EL (cell line): ENCODE data around the gene ST6GALNAC6.
"Not testable (repeated sequence)": the region's sequence is repeated elsewhere in the genome, so short reads cannot be mapped to it uniquely, and the experiment has no call there.

Source experiments
- DNase-seq: peaks from one replicate; pipeline ENCODE4 v3.0.0-alpha.2; 2016

ST6GALNAC6 gene

DNA sequence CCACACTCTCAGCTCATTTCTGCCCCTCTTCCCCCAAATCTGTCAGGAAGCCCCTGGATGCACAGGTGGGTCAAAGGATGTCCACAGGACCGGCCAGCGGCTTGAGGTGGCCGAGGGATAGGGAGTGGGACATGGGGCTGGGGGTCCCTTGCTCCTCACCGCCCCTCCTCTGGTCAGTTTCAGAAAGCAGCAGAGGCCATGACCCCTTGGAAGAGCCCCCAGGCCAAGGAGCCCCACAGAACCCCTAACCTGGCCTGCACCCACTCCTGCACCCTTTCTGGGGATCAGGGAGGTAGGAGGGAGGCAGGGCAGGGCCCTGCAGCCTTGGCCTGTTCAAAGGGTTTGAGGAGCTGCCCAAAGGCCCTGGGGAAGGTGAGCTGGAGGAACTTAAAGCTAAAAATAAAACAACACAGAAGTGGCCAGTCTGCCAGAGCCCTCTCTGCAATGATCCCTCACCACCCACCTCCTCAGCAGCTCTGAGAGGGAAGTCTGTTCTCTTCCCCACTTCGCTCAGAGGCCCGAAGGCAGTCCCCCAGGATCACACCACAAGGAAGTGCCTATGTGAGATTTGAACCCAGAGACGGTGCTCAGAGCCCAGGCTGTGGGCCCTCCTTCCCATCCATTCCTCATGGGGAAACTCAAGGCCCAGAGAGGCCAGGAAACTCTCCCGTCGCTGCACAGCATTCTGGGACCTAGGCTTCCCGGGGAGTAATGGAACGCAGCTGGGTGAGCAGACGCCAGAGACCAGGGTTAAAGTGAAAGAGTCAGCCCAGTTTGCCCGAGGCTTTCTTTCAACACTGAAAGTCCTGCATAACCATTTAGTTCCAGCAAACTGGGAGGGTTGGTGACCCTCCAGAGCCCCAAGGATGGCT is 45.9 kb downstream of the ST6GALNAC6 start:
- no peak for DNase-seq

DNA sequence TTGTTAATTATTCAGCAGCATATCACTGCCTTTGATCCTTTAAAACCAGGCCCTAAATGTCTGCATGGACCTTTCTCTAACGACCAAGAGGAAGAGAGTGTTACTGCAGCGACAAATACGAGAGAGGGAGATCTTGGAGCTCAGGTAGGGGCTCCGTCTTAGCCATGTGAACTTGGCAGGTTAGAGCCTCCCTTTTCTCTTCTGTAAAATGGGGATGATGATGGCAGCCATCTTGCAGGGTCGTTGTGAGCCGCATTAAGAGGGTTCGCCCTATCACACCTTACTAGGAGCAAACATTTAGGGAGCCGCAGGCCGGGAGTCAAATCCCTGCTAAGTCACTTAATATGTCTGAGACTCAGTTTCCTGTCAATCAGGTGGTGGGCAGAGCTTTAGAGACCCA is 46.6 kb downstream of the ST6GALNAC6 start:
- DNase-seq: no peak

DNA sequence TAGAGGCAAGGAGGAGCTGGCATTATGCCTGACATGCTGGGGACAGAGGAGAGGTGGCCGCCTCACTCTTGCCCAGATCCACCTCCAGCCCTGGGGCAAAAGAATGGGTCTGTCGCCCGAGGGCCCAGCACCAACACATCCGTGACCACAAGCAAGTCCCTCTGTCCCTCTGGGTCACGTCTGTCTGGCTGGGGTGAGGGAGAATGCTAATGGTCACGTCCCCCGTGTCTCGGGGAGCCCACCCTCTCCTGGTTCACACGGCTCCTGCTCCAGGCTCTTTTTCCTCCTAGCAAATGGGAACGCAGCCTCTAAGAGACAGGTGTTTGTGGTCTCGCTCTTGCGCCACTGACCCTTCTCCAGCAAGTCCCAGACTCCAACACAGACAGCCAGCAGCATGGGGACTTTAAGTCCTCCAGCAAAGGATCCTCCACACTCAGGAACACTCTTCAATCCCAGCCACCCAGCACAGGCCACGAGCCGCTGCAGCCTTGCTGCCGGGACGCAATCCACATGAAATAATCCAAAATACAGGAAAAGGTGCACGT is 49.0 kb downstream of the ST6GALNAC6 start:
- DNase-seq: no peak

DNA sequence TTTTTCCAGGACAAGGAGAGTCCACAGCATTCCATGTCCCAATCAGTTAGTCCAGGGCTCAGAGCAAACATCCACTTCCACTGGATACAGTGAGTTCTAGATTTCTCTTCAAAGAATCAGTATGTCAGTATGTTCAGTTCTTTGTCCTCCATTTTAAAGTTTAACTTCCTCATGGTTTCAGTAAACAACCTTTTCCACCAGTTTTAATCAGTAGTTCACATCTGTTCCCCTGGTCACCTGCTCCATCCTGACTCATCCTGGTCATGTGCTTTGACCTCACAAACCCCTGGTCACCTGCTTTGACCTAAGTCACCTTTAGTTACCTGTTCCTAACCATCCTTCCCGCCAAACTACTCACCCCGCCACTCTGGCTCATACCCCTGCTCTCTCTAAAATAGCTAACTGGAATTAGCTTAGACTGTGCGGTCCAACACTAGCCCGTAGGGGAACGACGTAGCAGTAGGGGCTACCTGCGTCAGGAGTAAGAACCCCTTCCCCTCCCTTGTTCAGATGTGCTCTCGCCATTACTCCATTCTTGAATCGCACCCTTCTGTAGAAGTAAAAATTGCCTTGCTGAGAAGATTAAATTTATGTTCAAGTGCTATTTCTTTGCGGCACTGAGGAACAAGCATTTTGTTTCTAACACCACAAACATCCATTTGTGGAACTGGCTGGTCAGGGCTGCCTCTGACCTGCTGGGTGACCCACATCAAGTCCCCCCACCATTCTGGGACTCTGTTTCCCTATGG is 50.5 kb downstream of the ST6GALNAC6 start:
- no peak for DNase-seq

DNA sequence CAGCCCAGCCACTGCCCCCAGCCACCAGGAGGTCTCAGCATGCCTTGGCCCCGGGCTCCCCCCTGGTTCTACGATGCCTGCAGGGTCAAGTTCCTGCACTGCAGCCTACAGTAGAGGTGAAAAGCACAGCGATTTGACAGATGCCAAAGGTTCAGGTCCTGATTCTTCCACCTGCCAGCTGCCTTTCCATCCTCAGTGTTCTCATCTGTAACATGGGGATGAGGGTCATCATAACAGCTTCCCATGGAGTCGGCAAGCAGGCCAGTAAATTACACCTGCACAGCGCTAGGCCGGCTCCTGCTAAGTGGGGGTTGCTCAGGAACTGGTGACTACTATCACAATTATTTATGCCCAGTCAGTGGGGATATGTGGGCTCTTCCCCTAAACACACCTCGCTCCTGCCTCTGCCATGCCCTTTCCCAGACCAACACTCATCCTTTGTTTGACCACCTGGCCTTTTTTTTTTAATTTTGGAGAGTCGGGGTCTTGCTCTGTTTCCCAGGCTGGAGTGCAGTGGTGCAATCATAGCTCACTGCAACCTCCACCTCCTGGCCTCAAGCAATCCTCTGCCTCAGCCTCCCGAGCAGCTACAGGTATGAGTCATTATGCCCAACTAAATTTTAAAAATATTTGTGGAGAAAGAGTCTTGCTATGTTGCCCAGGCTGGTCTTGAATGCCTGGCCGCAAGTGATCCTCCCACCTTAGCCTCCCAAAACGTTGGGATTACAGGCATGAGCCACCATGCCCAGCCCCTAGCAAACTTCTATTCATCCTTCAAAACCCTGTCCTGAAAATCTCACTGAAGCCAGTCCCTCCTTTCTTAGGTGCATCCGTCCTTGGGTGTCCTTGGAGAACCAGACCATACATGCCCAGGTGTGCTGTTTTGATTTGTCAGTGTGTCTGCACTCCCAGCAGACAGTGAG is 51.3 kb downstream of the ST6GALNAC6 start:
- no peak for DNase-seq

DNA sequence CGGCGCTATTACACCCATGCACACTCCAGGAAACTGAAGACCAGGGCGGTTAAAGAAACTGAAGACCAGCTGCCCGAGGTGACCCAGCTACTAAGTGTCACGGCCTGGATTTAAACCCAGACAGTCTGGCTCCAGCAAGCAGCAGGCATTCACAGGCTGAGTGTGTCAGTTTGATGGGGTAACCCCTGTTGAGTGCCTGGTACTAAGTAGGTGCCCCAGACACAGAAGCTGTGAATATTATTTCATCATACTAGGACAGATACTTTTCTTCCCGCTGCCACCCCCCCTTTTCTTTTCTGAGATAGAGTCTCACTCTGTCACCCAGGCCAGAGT is 52.3 kb downstream of the ST6GALNAC6 start:
- DNase-seq: no peak

DNA sequence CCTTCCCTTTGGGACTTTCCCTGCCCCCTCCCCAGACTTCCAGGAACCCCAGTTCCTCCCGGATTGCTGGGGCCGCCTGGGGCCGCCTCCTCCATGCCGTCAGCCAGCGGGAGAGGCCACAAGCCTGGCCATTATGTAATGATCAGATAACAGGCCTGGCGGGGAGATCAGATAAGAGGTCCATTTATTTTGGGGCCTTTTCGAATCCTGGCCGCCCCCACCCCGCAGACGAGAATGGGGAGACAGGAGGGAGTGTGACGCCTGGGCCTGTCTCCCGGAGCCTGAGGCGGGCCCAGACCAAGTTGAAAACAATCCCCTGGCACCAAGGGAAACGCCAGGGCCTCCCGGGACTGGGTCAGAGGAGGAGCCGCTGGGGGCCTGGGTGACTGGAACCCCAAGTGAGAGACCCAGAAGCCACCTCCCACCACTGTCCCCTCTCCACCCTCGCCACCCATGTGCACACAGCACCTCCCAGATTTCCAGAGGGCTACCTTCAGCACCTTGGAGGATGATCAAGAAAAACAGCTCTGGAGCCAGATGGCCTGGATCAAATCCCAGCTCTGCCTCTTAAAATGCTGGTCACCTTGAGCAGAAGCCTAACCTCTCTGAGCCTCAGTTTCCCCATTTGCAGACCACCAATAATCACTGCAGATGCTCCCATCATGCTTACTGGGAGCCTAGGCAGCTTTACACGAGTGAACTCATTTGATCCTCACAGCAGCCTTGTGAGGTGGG is 52.8 kb downstream of the ST6GALNAC6 start:
- no peak for DNase-seq

DNA sequence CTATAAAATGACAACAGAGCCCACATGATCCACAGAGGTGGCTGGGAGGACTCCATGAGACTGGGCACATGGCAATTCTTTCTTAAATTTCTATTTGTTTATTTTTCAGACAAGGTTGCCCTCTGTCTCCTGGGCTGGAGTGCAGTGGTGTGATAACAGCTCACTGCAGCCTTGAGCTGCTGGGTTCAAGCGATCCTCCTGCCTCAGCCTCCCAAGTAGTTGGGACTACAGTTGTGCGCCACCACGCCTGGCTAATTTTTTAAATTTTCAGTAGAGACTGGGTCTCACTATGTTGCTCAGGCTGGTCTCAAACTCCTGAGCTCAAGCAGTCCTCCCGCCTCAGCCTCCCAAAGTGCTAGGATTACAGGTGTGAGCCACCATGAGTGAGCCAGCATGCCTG is 53.8 kb downstream of the ST6GALNAC6 start:
- not testable (repeated sequence) for DNase-seq

DNA sequence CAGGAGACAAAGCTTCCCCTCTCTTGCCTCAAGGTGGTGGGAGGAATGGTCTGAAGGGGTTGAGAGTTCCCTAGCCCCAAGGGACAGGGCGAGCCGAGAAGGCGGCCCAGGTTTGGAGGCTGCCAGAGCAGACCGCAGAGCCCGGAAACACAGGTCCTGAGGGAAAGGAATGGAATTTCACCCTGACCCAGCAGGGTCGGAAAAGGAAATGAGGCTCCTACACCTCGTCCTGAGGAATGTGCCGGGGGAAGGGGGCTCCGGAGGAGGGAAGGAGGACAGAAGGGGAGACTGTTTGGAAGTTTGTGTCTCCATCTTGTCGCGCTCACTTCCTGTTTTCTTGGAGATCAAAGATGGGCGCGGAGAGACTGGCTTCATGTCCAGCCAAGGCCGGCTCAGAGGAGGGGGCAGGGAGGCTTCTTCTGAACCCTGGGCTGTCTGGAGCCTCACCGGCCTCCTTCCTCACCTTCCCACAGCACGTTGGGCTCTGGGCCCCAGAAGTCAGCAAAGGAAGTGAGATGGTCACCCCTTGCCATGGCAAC is 54.5 kb downstream of the ST6GALNAC6 start:
- DNase-seq: peak; percentile 21

DNA sequence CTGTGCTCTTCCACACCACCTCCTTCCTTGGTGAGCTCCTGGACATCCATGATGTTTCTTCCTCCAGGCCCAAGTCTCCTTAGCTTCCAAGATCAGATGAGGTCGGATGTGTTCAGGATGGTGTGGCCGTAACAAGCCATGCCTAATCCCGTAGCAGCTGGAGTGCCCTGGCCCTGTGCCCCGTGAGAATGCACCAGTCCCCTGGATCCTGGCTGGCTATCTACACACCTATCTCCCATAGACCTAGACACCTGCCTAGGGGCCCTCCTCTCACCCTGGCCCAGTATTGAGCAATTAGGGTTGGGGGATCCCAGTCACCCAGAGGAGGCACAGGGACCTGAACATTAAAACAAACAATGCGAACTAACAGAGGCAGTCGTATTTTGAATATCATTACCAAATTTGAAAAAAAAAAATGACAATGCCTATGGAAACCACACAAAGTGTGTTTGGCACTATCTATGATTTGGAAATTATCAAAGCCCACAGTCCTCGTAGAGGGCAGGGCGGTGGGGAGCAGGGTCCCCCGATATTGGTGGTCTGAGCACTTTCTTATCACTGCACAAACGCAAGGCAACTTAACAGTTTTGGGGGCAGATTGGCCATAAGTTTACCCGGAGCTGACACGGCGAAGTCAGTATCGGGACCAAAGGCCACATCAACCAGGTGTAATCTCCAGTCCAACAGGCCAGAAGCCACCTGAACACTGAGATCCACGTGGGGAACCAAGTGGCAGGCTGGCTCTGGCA is 58.1 kb downstream of the ST6GALNAC6 start:
- no peak for DNase-seq

DNA sequence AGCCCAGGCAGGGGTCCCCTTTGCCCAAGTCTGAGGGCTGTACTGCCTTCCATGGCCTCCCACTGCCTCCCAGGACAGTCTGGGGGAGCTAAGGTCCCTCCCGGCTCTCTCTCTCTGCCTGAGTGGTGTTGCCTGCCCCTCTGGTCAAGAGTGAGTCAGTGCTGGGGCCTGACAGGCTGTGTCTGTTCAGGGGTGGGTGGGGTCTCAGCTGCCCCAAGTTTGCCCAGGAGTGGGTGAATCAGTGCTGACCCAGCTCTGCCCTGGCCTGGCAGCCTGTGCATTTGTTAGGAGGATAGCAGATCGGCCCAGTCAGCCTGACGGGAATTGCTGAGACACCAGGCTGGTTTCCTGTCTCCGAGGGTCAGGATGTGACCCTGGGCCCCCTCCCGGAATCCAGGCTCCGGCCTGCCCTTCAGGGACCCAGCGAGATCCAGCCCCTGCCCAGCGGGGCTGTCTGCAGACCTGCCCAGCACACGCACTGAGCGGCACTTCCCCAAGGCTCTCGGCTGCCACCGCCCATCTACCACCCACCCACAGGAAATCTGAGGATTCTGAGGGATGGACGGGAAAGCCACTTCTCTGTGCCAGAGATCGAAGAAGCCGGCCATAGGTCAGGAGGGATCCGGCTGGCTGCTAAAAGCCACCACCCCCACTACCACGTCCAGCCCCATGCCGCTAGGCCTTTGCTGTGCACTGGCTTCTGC is 60.9 kb downstream of the ST6GALNAC6 start:
- peak; percentile 99 for DNase-seq

DNA sequence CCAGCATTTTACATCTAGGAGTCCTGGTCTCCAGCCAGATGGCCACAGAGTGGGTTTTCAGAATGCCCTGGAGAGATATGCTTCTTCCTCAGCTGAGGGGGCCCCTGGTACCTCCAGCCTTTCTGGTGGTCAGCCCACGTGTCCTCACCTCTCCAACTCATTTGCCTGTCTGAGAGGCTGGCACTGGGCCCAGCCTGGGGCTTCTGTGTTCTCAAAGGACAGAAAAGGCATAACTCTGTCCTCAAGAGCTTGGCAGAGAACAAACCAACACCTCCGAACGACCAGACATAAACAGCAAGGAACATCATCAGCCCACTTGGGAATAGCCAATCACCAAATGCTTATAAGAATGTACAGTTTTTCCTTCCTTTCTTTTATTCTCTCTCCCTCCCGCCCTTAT is 62.1 kb downstream of the ST6GALNAC6 start:
- no peak for DNase-seq

DNA sequence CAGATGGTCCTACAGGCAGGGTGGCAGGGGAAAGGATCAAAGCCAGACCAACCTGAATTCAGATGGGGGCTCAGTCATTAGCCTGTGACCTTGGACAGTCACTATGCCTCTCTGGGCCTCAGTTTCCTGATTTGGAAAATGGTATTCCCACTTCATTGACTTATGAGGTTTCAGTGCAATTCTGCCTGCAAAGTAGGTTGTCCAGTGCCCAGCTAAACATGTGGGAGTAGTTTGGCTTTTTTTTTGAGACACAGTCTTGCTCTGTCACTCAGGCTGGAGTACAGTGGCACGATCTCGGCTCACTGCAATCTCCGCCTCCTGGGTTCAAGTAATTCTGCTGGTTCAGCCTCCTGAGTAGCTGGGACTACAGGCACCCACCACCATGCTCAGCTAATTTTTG is 62.8 kb downstream of the ST6GALNAC6 start:
- DNase-seq: not testable (repeated sequence)

DNA sequence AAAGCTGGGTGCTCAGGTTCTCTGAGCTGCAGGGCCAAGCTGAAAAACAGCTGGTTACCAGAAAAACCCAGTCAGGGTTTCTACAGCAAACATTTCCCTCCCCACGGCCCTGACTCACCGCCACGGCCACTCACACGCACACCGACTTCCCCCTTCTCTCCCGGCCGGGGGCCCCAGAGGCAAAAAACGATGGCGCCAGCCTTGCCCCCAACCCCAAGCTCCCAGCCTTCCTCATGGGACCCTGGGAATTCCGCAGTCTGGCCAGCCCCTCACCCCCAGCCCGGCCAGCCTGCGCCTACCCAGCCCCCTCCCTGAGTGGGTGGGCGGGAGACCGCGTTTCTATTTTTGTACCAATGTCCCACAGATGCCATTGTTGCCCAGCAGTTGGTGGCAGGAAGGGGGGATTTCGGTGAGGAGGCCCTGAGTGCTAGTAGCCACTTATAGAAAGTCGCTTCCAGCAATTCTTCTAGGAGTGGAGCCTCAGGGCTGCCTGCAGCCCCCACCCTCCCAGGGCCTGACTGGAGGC is 63.3 kb downstream of the ST6GALNAC6 start:
- peak; percentile 74 for DNase-seq
